Stimulated activated CD8-positive, alpha-beta memory T cell treated with anti-CD3 and anti-CD28 coated beads, Interleukin-15, amount 100 ng/mL, for 1 hour (primary cell): ENCODE measurements around the gene ZSWIM5.
"Not testable (repeated sequence)": the region's sequence is repeated elsewhere in the genome, so short reads cannot be mapped to it uniquely, and the experiment has no call there.

Source experiments
- DNase-seq: peaks from one replicate; pipeline ENCODE4 v3.0.0-alpha.2; 2020; ENCODE audit warnings: low read depth

ZSWIM5 gene

GRCh38 chr1:45002650-45003645 is 203.5 kb downstream of the ZSWIM5 start:
- no peak for DNase-seq

- DNase-seq: not testable (repeated sequence)
These were observed 204.8 kb downstream of the ZSWIM5 start for GRCh38 chr1:45001576-45001975.

- no peak for DNase-seq
These were observed 205.4 kb downstream of the ZSWIM5 start for GRCh38 chr1:45001011-45001481.

- DNase-seq: no peak
These were observed 207.2 kb downstream of the ZSWIM5 start for GRCh38 chr1:44999232-44999631.

- DNase-seq: no peak
These were observed 210.8 kb downstream of the ZSWIM5 start for GRCh38 chr1:44995467-44996238.

- DNase-seq: no peak
These were observed 212.0 kb downstream of the ZSWIM5 start for GRCh38 chr1:44994309-44994898.

GRCh38 chr1:44988531-44989156 is 217.8 kb downstream of the ZSWIM5 start:
- no peak for DNase-seq

GRCh38 chr1:44985747-44986359 is 220.6 kb downstream of the ZSWIM5 start:
- no peak for DNase-seq

GRCh38 chr1:44977372-44977771 is 229.0 kb downstream of the ZSWIM5 start:
- not testable (repeated sequence) for DNase-seq

GRCh38 chr1:44976252-44976651 is 230.2 kb downstream of the ZSWIM5 start:
- no peak for DNase-seq

- DNase-seq: no peak
These were observed 232.8 kb downstream of the ZSWIM5 start for GRCh38 chr1:44973645-44974044.

- no peak for DNase-seq
These were observed 236.1 kb downstream of the ZSWIM5 start for GRCh38 chr1:44970317-44970716.
